ENCODE results near the gene RORC. TPM values are rescaled to one million over a fixed set of nuclear protein-coding genes. Genes with fewer than 3 reads are reported as not detected.

RORC gene
- total and polyA plus RNA-seq, 5 donors from 2014 or later, result 6.2 to 16.7 (median 13.7) TPM

DNA sequence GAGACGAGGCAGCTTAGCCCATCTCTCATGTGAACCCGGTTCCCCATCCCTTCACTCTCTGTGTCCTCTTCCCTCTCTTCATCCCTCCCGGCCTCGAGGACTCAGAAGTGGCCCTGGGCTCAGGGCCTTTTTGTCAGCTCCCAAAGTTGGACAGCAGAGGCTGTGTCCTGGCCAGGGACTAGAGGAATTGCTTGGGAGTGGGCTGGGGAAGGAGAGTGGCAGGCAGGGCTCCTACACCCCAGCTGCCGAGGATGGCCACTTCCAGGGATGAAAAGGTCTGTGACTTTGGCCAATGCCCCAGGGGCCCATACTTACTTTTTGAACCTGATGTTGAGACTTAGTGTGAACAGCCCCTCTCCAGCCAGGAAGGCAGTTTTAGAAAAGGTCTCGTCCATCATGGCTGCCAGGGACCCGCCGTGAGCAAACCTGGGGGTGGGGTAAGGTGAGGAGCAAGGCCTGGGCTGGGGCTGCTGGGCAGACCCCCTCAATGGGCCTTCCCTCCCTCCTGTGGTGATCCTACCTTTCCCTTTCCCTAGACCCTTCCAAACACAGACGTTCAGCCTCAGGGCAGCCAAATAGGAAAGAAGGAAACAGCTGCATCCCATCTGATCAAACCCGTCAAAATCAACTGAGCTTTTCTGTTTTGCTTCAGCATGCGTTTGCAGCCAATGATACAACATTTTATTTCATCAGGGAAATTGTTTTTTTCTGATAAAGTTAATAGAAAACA is 16.4 kb upstream of the RORC start:
- H3K4me1 ChIP-seq (ENCODE audit: control insufficient read depth, insufficient read depth, low read length, poor library complexity, severe bottlenecking), result peaks cover 13% of the 10 kb centered on the region
- DNase-seq, result no peak
- peak overlapping the region; percentile 29 to 91 (median 80) for H3K27ac Mint-ChIP-seq
- peaks cover 3% of the 10 kb centered on the region for H3K36me3 ChIP-seq (ENCODE audit: control insufficient read depth, insufficient read depth, low read length)
- H3K4me3 Mint-ChIP-seq, result peak overlapping the region in 1 of 4 donors; percentile 56
- H3K27me3 ChIP-seq (ENCODE audit: control insufficient read depth, insufficient read depth, low read length), result no peaks in the 10 kb centered on the region
- no peak overlapping the region for H3K4me3 ChIP-seq (ENCODE audit: low read depth, low read length)
- ATAC-seq (ENCODE audit: low read depth in 2 of 2), result no peak
- H3K36me3 Mint-ChIP-seq, result peaks cover 3% of the 10 kb centered on the region
- no peaks in the 10 kb centered on the region for H3K9me3 Mint-ChIP-seq
- no peaks in the 10 kb centered on the region for H3K9me3 ChIP-seq (ENCODE audit: control insufficient read depth in 2 of 2, low read length in 2 of 2)
- peaks cover 0 to 37% (median 24%) of the 10 kb centered on the region in 4 donors for H3K4me1 Mint-ChIP-seq
- H3K27me3 Mint-ChIP-seq, result no peaks in the 10 kb centered on the region
- H3K27ac ChIP-seq (ENCODE audit: insufficient read depth, low read length, poor library complexity, severe bottlenecking), result no peak overlapping the region

DNA sequence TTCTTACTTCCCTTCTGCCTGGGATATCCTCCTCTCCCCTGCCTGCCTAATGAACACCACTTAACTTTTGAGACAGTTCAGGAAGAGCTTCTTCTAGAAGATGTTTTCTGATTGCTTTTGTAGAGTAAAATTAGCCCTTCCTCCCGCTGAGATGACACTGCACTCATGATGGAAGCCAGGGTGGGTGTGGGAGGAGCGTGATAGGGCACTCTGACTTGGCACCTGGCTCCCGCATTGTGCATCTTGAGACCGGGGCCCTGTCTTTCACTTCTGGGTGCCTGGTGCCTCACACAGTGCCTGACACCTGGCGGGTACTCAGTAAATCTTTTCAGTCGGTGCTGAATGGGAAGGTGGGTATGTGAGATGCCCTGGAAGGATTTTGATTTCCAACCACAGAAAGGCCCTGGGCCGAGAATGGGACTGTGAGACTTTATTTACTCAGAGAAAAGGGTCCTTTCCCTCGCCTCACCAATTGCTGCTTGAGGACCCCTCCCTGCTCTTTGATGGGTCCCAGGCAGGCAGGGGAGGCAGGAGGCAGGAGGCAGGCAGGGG is 15.2 kb upstream of the RORC start:
- H3K4me3 ChIP-seq (ENCODE audit: low read depth, low read length), result no peak overlapping the region
- H3K27ac Mint-ChIP-seq, result peak overlapping the region; percentile 76 to 96 (median 83)
- peak overlapping the region in 3 of 4 donors; percentile 8 to 50 (median 34) for H3K4me3 Mint-ChIP-seq
- peak overlapping the region; percentile 63 for H3K27ac ChIP-seq (ENCODE audit: insufficient read depth, low read length, poor library complexity, severe bottlenecking)
- peaks cover 13% of the 10 kb centered on the region for H3K4me1 ChIP-seq (ENCODE audit: control insufficient read depth, insufficient read depth, low read length, poor library complexity, severe bottlenecking)
- H3K9me3 Mint-ChIP-seq, result no peaks in the 10 kb centered on the region
- peaks cover 8% of the 10 kb centered on the region for H3K36me3 Mint-ChIP-seq
- no peaks in the 10 kb centered on the region for H3K9me3 ChIP-seq (ENCODE audit: control insufficient read depth in 2 of 2, low read length in 2 of 2)
- DNase-seq (peak in 2 of 3 donors; percentile 19 to 48), ATAC-seq (ENCODE audit: low read depth in 2 of 2) (peak; percentile 48 to 58)
- no peaks in the 10 kb centered on the region for H3K27me3 ChIP-seq (ENCODE audit: control insufficient read depth, insufficient read depth, low read length)
- H3K36me3 ChIP-seq (ENCODE audit: control insufficient read depth, insufficient read depth, low read length), result peaks cover 3% of the 10 kb centered on the region
- peaks cover under 1% of the 10 kb centered on the region for H3K27me3 Mint-ChIP-seq
- peaks cover 2 to 47% (median 26%) of the 10 kb centered on the region in 4 donors for H3K4me1 Mint-ChIP-seq

DNA sequence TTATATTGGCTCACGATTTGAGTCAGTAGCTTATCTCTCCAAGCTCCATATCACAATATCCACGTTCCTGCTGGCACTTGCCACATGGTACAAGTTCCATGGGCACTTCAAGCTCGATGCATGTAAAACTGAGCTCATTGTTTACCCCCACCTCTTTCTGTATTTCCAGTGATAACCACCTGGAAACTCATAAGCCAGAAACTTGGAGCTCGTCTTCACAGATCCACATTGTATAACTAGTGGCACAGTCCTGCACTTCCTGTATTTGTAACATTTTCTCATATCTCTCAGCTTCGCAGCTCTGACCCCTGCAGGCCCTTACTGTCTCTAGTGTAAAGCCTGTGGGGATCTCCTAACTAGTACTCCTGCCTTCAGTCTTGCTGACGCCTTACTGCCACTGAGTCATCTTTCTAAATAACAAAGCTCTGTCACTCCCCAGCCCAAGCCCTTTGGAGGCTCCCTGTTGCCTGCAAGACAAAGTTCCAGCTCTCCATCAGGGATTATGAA is 14.5 kb upstream of the RORC start:
- no peak overlapping the region for H3K4me3 ChIP-seq (ENCODE audit: low read depth, low read length)
- no peaks in the 10 kb centered on the region for H3K9me3 Mint-ChIP-seq
- H3K36me3 Mint-ChIP-seq, result peaks cover 9% of the 10 kb centered on the region
- H3K27ac Mint-ChIP-seq, result peak overlapping the region; percentile 76 to 95 (median 83)
- peak overlapping the region in 2 of 4 donors; percentile 30 to 34 for H3K4me3 Mint-ChIP-seq
- H3K27me3 ChIP-seq (ENCODE audit: control insufficient read depth, insufficient read depth, low read length), result no peaks in the 10 kb centered on the region
- ATAC-seq (ENCODE audit: low read depth in 2 of 2) (peak; percentile 42 to 48), DNase-seq (peak in 1 of 3 donors; percentile 38)
- H3K4me1 ChIP-seq (ENCODE audit: control insufficient read depth, insufficient read depth, low read length, poor library complexity, severe bottlenecking), result peaks cover 13% of the 10 kb centered on the region
- H3K36me3 ChIP-seq (ENCODE audit: control insufficient read depth, insufficient read depth, low read length), result peaks cover 3% of the 10 kb centered on the region
- H3K4me1 Mint-ChIP-seq, result peaks cover 4 to 52% (median 25%) of the 10 kb centered on the region in 4 donors
- H3K27me3 Mint-ChIP-seq, result peaks cover 4% of the 10 kb centered on the region
- no peaks in the 10 kb centered on the region for H3K9me3 ChIP-seq (ENCODE audit: control insufficient read depth in 2 of 2, low read length in 2 of 2)
- H3K27ac ChIP-seq (ENCODE audit: insufficient read depth, low read length, poor library complexity, severe bottlenecking), result peak overlapping the region; percentile 63

DNA sequence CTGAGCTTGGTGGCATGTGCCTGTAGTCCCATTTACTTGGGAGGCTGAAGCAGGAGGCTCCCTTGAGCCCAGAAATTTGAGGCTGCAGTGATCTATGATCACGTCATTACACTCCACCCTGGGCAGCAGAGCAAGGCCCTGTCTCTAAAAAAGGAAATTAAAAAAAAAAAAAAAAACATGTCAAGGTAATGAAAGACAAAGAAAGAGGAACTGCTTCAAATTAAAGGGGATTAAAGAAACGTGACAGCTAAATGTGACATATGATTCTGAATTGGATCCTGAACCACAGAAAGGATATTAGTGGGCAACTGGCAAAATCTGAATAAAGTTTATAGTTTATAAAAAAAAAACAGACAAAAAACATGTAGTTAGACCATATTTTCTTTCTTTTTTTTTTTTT is 11.8 kb upstream of the RORC start:
- H3K27me3 ChIP-seq (ENCODE audit: control insufficient read depth, insufficient read depth, low read length), result no peaks in the 10 kb centered on the region
- DNase-seq (no peak), ATAC-seq (ENCODE audit: low read depth in 2 of 2) (no peak)
- Mint-ChIP-seq H3K9me3 (no peaks in the 10 kb centered on the region), H3K4me3 (no peak overlapping the region), H3K27me3 (peaks cover 8% of the 10 kb centered on the region), H3K27ac (peak overlapping the region in 1 of 3 donors; percentile 73), H3K4me1 (peaks cover 4 to 57% (median 32%) of the 10 kb centered on the region in 4 donors), H3K36me3 (peaks cover 6% of the 10 kb centered on the region)
- H3K9me3 ChIP-seq (ENCODE audit: control insufficient read depth in 2 of 2, low read length in 2 of 2), result no peaks in the 10 kb centered on the region
- H3K36me3 ChIP-seq (ENCODE audit: control insufficient read depth, insufficient read depth, low read length), result peaks cover 3% of the 10 kb centered on the region
- H3K4me1 ChIP-seq (ENCODE audit: control insufficient read depth, insufficient read depth, low read length, poor library complexity, severe bottlenecking), result peaks cover 30% of the 10 kb centered on the region
- H3K27ac ChIP-seq (ENCODE audit: insufficient read depth, low read length, poor library complexity, severe bottlenecking), result no peak overlapping the region
- H3K4me3 ChIP-seq (ENCODE audit: low read depth, low read length), result no peak overlapping the region

DNA sequence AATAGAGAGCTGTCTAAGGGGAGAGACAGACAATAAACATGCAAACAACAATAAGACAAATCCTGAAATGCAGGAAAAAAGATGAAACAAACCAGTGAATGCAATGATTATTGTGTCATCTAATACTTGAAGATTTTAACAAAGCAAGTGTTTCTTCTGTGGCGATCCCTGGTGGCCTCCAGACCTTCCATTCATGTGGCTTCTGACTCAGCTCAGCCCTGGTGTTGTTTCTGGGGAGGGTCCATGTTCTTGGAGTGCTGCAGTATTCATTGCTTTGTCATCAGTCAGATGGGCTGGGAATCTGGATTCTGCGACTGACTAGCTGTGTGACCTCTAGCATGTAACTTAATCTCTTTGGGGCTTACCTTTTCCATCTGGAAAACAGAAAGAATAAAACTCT is 9.5 kb upstream of the RORC start:
- peak overlapping the region in 3 of 4 donors; percentile 9 to 97 (median 96) for H3K4me3 Mint-ChIP-seq
- DNase-seq (no peak), ATAC-seq (ENCODE audit: low read depth in 2 of 2) (no peak)
- H3K4me3 ChIP-seq (ENCODE audit: low read depth, low read length), result no peak overlapping the region
- H3K27me3 Mint-ChIP-seq, result peaks cover 8% of the 10 kb centered on the region
- H3K27me3 ChIP-seq (ENCODE audit: control insufficient read depth, insufficient read depth, low read length), result no peaks in the 10 kb centered on the region
- peaks cover 9 to 60% (median 36%) of the 10 kb centered on the region in 4 donors for H3K4me1 Mint-ChIP-seq
- H3K36me3 Mint-ChIP-seq, result peaks cover 6% of the 10 kb centered on the region
- no peaks in the 10 kb centered on the region for H3K9me3 Mint-ChIP-seq
- H3K4me1 ChIP-seq (ENCODE audit: control insufficient read depth, insufficient read depth, low read length, poor library complexity, severe bottlenecking), result peaks cover 41% of the 10 kb centered on the region
- H3K36me3 ChIP-seq (ENCODE audit: control insufficient read depth, insufficient read depth, low read length), result peaks cover 3% of the 10 kb centered on the region
- no peaks in the 10 kb centered on the region for H3K9me3 ChIP-seq (ENCODE audit: control insufficient read depth in 2 of 2, low read length in 2 of 2)
- peak overlapping the region; percentile 86 for H3K27ac ChIP-seq (ENCODE audit: insufficient read depth, low read length, poor library complexity, severe bottlenecking)
- H3K27ac Mint-ChIP-seq, result peak overlapping the region in 2 of 3 donors; percentile 91 to 96

DNA sequence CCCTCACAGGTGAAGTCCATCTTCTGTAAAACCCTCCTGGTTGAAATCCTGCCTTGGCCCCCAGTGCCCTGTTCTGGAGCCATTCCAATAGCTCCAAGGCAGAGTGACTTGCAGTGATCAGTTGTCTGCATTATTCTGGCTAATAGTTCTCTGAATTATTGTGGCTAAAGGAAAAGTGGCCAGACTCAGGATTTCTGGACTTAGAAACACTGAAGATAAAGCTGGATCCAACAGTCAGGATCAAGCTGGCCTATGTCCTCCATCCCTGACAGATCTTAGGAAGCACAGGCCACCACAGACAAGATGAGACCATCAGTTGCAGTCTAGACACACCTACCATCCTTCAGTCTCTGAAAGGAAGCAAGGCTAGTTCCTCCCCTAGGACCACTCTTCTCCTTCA is 8.8 kb upstream of the RORC start:
- no peak for DNase-seq
- no peaks in the 10 kb centered on the region for H3K9me3 Mint-ChIP-seq
- peak overlapping the region; percentile 86 for H3K27ac ChIP-seq (ENCODE audit: insufficient read depth, low read length, poor library complexity, severe bottlenecking)
- H3K36me3 Mint-ChIP-seq, result peaks cover 6% of the 10 kb centered on the region
- peak overlapping the region; percentile 82 for H3K4me3 ChIP-seq (ENCODE audit: low read depth, low read length)
- H3K4me3 Mint-ChIP-seq, result peak overlapping the region; percentile 91 to 97 (median 94)
- peak overlapping the region; percentile 91 to 96 (median 92) for H3K27ac Mint-ChIP-seq
- no peak for ATAC-seq (ENCODE audit: low read depth in 2 of 2)
- peaks cover 9 to 62% (median 35%) of the 10 kb centered on the region in 4 donors for H3K4me1 Mint-ChIP-seq
- peaks cover 3% of the 10 kb centered on the region for H3K36me3 ChIP-seq (ENCODE audit: control insufficient read depth, insufficient read depth, low read length)
- H3K27me3 ChIP-seq (ENCODE audit: control insufficient read depth, insufficient read depth, low read length), result no peaks in the 10 kb centered on the region
- H3K9me3 ChIP-seq (ENCODE audit: control insufficient read depth in 2 of 2, low read length in 2 of 2), result no peaks in the 10 kb centered on the region
- peaks cover 41% of the 10 kb centered on the region for H3K4me1 ChIP-seq (ENCODE audit: control insufficient read depth, insufficient read depth, low read length, poor library complexity, severe bottlenecking)
- peaks cover 8% of the 10 kb centered on the region for H3K27me3 Mint-ChIP-seq

DNA sequence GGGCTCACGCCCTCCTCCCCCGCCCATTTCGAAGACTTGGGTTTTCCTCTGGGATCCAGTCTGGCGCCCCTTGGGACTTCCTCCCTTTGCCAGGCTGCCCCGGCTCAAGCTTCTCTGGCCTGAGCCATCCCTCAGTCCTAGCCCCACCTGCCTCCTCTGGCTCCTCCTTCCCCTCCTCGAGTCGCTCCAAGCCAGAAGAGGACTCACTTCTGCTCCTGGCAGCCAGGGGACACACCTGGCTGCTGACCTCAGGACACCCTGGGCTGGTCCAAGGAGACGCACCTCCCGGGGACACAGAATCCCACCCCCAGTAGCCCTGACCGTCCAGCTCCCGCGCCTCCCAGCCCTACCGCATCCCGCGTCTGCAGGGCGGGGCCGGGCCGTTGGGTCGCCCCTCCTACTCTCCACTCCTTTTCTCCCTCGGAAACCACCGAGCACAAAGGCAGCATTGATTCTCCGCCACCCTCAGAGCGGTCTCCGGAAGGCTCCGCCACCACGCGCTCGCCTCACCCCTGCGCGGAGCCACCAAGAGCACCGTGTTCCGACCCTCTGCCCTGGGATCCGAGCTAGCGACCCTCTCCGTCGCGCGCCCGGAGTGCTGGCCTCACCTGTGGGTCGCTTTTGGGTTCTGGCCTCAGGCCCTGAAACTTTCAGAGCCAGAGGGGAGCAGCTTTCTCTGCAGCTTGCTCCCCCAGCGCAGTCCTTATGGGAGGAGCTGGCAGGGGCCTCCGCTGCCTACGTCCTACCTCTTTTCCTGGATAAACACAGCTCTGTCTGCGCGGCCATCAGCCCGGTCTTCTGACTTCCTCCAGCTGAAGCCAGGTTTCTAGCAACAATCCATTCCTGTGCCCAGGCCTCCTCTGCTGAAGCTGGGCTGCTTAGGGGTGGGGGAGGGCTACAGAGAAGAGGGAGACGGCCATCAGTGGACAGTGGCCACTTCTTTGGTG is 8.1 kb upstream of the RORC start, which contains the start of gene C2CD4D:
Gene C2CD4D, minus strand, starts transcription at position 364 of the 947 bp plus-strand sequence. CDS start 831 bp downstream, outside the sequence.
- H3K4me3 ChIP-seq (ENCODE audit: low read depth, low read length), result peak within 1 kb of the TSS; percentile 82
- peak within 1 kb of the TSS; percentile 86 for H3K27ac ChIP-seq (ENCODE audit: insufficient read depth, low read length, poor library complexity, severe bottlenecking)
- peaks cover 9 to 64% (median 36%) of the 10 kb centered on the region in 4 donors for H3K4me1 Mint-ChIP-seq
- no peaks in the 10 kb centered on the region for H3K9me3 ChIP-seq (ENCODE audit: control insufficient read depth in 2 of 2, low read length in 2 of 2)
- peak within 1 kb of the TSS; percentile 91 to 96 (median 92) for H3K27ac Mint-ChIP-seq
- DNase-seq (peak; percentile 64 to 87 (median 72)), ATAC-seq (ENCODE audit: low read depth in 2 of 2) (peak; percentile 73)
- H3K36me3 ChIP-seq (ENCODE audit: control insufficient read depth, insufficient read depth, low read length), result peaks cover 3% of the 10 kb centered on the region
- peaks cover 8% of the 10 kb centered on the region for H3K27me3 Mint-ChIP-seq
- H3K27me3 ChIP-seq (ENCODE audit: control insufficient read depth, insufficient read depth, low read length), result no peaks in the 10 kb centered on the region
- H3K4me1 ChIP-seq (ENCODE audit: control insufficient read depth, insufficient read depth, low read length, poor library complexity, severe bottlenecking), result peaks cover 46% of the 10 kb centered on the region
- H3K36me3 Mint-ChIP-seq, result peaks cover 6% of the 10 kb centered on the region
- H3K4me3 Mint-ChIP-seq, result peak within 1 kb of the TSS; percentile 91 to 97 (median 94)
- H3K9me3 Mint-ChIP-seq, result no peaks in the 10 kb centered on the region
